ENCODE data around the gene RPA1.
"Not testable (repeated sequence)": the region's sequence is repeated elsewhere in the genome, so short reads cannot be mapped to it uniquely, and the experiment has no call there.

RPA1 gene

DNA sequence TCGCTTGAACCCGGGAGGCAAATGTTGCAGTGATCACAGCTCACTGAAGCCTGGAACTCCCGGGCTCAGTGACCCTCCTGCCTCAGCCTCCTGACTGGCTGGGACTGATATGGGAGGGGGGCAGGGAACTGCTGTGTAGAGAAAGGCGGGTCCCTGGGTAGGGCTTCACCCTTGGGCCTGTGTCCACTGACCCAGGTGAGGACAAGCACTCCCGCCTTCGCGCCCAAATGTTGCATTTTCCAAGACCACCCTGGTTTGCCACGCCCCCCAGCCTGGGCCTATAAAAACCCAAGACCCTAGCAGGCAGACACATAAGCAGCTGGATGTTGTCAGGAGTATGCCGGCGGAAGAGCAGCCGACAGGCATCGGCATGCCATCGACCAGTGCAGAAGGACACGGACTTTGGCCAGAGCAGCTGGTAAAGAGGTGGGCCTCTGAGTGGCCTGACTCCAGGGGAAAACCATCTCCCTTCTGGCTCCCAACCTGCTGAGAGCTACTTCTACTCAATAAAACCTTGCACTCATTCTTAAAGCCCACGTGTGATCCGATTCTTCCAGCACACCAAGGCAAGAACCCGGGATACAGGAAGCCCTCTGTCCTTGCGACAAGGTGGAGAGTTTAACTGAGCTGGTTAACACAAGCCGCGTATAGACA, 19.2 kb upstream of the RPA1 start:
- no peak for DNase-seq (ENCODE audit: low read depth)
- H3K4me3 ChIP-seq (ENCODE audit: low read depth, low read length), result no peak overlapping the region

- no peak overlapping the region for H3K4me3 ChIP-seq (ENCODE audit: low read depth, low read length)
- no peak for DNase-seq (ENCODE audit: low read depth)
Measured at GRCh38 chr17:1813088-1813487, 16.7 kb upstream of the RPA1 start.

DNA sequence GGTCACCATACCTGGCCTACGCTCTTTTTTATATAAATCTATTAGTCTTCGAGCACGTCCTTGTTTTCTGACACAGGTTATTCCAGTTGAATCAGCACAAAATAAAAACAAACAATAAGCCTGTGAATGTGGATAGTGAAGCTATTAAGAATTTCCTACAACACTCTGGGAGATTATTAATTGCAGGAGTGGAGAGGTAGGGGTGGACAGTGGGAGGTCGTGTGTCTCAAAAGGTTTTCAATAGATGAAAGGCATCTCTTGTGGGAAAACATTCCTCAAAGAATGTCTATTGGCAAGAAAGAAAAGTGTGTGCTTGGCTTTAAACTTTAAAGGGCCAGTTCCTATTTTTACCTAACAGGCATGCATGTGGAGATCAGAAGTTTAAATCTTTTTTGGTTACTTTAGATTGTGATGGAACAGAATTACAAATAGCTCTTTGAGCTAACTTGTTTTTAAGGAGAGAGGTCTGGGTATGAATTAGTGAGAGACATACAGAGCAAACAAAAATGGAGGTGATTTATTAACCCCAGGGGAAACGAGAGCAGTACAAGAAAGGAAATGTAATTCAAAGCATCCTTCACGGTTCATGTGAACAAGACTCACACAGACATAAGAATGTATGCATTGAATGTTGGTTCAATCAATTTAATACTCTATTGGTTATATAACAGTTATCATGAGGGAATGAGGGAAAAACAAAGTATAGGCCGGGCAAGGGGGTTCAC, 9.1 kb upstream of the RPA1 start:
- no peak for DNase-seq (ENCODE audit: low read depth)
- no peak overlapping the region for H3K4me3 ChIP-seq (ENCODE audit: low read depth, low read length)

GRCh38 chr17:1829216-1829591, 601 bp upstream of the RPA1 start:
- peak overlapping the region; percentile 78 for H3K4me3 ChIP-seq (ENCODE audit: low read depth, low read length)
- DNase-seq (ENCODE audit: low read depth), result no peak

DNA sequence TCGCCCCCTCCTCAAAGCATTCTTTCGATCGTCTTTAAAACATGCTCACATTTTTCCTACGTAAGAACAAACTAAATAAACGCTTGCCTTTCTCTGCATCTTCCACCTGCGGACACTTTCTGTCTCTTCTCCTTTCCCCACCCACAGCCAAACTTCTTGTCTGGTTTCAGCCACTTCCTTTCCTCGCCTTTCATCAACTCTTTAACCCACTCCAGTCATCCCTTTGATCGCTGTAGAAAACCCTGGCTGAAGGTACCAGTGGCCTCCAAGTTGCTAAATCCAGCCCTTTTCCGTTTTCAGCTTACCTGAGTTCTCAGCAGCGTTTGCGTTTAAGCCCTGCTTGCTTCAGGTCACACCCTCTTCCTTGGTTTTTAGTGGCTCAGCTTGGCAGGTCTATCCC, 483 bp downstream of the RPA1 start:
- no peak for DNase-seq (ENCODE audit: low read depth)
- peak overlapping the region; percentile 78 for H3K4me3 ChIP-seq (ENCODE audit: low read depth, low read length)

DNA sequence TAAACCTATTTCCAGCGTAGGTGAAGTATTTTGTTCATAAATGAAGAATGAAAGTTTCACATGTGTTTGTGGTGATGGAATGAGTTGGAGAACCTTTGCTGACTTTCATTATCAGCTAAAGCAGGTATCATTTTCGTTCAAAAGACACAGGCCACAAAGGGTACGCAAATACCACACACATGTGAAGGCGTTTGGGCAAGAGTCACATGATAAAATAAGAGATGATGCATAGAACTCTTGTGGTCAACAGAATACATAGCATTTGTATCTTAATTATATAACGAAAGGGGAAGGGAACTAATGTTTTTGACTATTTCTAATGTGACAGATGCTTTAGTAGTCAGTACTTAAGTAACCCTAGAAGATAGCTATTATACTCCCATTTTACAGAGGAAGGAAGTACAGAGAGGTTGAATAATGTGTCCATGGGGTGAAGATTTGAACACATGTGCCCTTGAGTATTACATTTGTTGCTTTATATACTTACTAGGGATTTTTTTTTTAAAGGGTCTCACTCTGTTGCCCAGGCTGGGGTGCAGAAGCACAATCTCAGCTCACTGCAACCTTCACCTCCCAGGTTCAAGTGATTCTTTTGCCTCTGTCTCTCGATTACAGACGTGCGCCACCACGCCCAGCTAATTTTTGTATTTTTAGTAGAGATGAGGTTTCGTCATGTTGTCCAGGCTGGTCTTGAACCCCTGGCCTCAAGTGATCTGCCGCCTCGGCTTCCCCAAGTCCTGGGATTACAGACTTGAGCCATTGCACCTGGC, 4.8 kb downstream of the RPA1 start:
- H3K4me3 ChIP-seq (ENCODE audit: low read depth, low read length), result no peak overlapping the region
- no peak for DNase-seq (ENCODE audit: low read depth)

- no peak for DNase-seq (ENCODE audit: low read depth)
- no peak overlapping the region for H3K4me3 ChIP-seq (ENCODE audit: low read depth, low read length)
Measured at GRCh38 chr17:1839516-1839915, 9.7 kb downstream of the RPA1 start.

DNA sequence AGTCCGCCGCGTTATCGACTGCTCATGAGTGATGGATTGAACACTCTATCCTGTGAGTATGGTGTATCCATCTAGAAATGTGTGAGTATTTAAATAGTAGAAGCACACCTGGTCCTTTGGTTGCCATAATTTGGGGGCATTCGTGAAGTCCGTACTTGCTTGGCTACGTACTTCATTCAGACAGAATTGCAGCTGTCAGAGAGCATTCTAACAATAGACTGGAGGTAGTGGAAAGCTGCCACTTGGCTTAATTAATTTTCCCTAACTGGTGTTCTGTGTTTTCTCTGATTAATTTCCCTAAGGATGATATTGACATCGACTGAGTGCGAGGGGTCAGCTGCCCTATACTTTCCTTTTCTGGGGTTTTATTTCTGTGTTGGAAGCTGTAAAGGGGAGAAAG, 14.1 kb downstream of the RPA1 start:
- H3K4me3 ChIP-seq (ENCODE audit: low read depth, low read length), result no peak overlapping the region
- DNase-seq (ENCODE audit: low read depth), result no peak

GRCh38 chr17:1847191-1847590, 17.4 kb downstream of the RPA1 start:
- no peak for DNase-seq (ENCODE audit: low read depth)
- H3K4me3 ChIP-seq (ENCODE audit: low read depth, low read length), result no peak overlapping the region

DNA sequence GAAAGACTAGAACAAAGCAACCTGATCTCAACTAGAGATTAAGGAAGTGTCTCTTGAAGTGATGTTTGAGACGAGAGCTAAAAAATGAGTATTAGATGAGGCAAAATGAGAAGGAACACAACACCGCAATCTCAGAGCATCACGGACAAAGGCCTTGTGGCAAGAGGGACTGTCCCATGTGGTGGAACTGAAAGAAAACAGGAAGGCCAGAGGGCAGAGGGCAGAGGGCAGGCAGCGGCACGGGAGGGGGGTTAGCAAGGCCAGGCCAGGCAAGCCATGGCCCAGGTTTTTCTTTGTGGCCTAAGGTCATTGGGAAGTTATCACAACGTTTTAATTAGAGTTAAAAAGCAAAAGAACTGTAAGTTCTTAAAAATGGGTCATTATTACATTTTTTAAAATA, 22.5 kb downstream of the RPA1 start:
- no peak for DNase-seq (ENCODE audit: low read depth)
- no peak overlapping the region for H3K4me3 ChIP-seq (ENCODE audit: low read depth, low read length)

GRCh38 chr17:1853698-1854097, 23.9 kb downstream of the RPA1 start:
- H3K4me3 ChIP-seq (ENCODE audit: low read depth, low read length), result no peak overlapping the region
- no peak for DNase-seq (ENCODE audit: low read depth)

- H3K4me3 ChIP-seq (ENCODE audit: low read depth, low read length); DNase-seq (ENCODE audit: low read depth): not testable (repeated sequence)
Measured at GRCh38 chr17:1856462-1856861, 26.7 kb downstream of the RPA1 start.

GRCh38 chr17:1860978-1861377, 31.2 kb downstream of the RPA1 start:
- no peak overlapping the region for H3K4me3 ChIP-seq (ENCODE audit: low read depth, low read length)
- DNase-seq (ENCODE audit: low read depth), result no peak

GRCh38 chr17:1861391-1862010, 31.7 kb downstream of the RPA1 start:
- no peak overlapping the region for H3K4me3 ChIP-seq (ENCODE audit: low read depth, low read length)
- DNase-seq (ENCODE audit: low read depth), result no peak

DNA sequence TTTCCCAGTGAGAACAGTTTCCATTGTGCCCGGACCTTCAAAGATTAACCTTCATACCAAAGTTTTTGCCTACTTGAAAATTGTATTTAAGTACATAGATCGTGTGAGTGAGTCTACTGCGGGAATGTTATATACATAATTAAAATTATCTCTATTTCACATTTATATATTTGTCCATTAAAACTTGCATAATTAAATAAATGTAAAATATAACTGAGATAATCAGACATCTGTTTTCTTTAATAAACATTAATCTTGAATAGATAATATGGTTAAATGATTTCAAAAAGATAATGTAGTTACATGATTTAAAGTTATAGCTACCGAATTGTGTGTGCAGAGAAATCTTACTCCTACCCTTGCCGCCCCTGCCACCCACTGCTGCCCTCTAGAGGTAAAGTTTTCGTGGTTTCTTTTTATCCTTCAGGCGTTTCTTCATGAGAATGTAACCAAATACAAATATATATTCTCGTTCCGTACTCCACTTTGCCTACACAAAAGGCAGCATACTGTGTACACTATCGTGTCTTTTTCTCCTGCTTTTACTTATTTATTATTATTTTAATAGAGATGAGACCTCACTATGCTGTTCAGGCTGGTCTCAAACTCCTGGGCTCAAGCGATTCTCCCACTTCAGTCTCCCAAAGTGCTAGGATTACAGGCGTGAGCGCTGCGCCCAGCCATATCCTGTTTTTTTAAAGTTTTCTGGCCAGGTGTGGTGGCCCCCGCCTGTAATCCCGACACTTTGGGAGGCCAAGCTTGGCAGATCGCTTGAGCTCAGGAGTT, 35.6 kb downstream of the RPA1 start:
- DNase-seq (ENCODE audit: low read depth), result no peak
- H3K4me3 ChIP-seq (ENCODE audit: low read depth, low read length), result no peak overlapping the region

- H3K4me3 ChIP-seq (ENCODE audit: low read depth, low read length), result no peak overlapping the region
- no peak for DNase-seq (ENCODE audit: low read depth)
Measured at GRCh38 chr17:1867307-1867706, 37.5 kb downstream of the RPA1 start.

- no peak overlapping the region for H3K4me3 ChIP-seq (ENCODE audit: low read depth, low read length)
- no peak for DNase-seq (ENCODE audit: low read depth)
Measured at GRCh38 chr17:1868090-1868489, 38.3 kb downstream of the RPA1 start.

DNA sequence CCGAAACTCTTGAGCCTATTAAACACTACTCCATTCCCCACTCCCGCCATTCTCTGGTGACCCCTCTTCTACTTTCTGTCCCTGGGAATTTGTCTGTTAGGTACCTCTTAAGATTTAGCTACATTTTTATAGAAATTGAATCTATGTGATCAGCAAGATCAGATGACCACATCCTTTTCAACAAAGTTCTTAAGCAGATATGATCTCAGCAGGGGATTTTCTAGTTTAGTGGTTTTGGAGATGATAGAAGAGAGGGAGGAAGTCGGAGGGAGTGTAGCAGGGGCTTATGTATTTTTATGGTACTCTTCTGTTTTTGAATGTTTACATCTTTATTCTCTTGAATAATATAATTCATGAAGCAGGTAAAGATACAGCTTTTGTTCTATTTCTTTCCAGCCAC, 40.8 kb downstream of the RPA1 start:
- DNase-seq (ENCODE audit: low read depth), result no peak
- no peak overlapping the region for H3K4me3 ChIP-seq (ENCODE audit: low read depth, low read length)

DNA sequence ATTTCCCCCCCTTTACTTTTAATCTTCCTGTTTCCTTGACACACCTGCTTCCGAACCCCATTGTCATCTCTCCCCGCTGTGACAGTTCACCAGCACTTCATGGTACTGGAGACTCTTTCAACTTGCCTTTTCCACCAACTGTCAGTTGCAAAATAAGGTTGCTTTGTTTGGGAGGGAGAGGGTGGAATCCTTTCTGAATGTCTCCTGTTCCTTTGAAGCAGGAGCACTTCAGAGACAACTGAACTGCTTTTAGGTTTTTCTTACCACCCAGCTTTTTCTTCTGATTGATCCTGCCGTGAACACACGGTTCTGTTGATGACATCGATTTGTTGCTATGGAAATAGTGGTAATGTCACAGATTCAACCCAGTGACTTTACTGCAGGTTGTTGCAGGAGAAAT, 42.0 kb downstream of the RPA1 start:
- no peak for DNase-seq (ENCODE audit: low read depth)
- H3K4me3 ChIP-seq (ENCODE audit: low read depth, low read length), result no peak overlapping the region

GRCh38 chr17:1872254-1872653, 42.4 kb downstream of the RPA1 start:
- H3K4me3 ChIP-seq (ENCODE audit: low read depth, low read length), result no peak overlapping the region
- DNase-seq (ENCODE audit: low read depth), result no peak
